Keratinocyte (primary cell): Measurements from ENCODE around the gene COL1A2.

Experiments used
- EZH2 ChIP-seq: IDR thresholded peaks from one replicate; pipeline ENCODE4 v1.6.1; 2012; ENCODE audit warnings: inconsistent platforms, mild to moderate bottlenecking, low read length, moderate library complexity
- TF ChIP-seq, protein P1 (sequence below), 3 experiments: IDR thresholded peaks in 1 of 3; conservative IDR thresholded peaks in 1 of 3; optimal IDR thresholded peaks in 1 of 3; 2 replicates in 2 of 3; 3 replicates in 1 of 3; pipeline versions ENCODE3 to v1.5.1; 2011; ENCODE audit warnings: low read length in 3 of 3, mild to moderate bottlenecking in 3 of 3, moderate library complexity in 2 of 3, control low read depth in 1 of 3, inconsistent platforms in 1 of 3; ENCODE audit not compliant: insufficient read depth in 2 of 3; ENCODE audit errors: extremely low read depth in 1 of 3

DNA sequence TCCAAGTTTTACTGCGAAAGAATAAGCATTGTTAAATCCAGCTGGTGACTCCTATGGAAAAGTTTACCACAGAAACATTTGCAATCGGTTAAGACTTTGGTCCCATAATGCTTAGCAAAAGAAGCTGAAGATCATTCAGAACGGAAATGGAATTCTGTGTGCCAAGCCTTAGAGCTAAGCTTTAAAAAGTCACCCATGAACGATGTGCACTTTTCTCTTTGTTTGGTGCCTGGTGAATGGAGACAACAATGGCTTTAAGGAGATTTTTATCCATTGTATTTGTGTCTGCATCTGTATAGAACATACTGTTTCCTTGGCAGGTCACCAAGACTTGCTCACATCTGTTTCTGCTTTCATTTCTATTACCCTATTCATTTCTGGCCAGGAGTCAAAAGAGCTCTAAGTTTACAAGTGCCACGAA is 26.3 kb upstream of the COL1A2 start:
- TF ChIP-seq, protein P1, sequence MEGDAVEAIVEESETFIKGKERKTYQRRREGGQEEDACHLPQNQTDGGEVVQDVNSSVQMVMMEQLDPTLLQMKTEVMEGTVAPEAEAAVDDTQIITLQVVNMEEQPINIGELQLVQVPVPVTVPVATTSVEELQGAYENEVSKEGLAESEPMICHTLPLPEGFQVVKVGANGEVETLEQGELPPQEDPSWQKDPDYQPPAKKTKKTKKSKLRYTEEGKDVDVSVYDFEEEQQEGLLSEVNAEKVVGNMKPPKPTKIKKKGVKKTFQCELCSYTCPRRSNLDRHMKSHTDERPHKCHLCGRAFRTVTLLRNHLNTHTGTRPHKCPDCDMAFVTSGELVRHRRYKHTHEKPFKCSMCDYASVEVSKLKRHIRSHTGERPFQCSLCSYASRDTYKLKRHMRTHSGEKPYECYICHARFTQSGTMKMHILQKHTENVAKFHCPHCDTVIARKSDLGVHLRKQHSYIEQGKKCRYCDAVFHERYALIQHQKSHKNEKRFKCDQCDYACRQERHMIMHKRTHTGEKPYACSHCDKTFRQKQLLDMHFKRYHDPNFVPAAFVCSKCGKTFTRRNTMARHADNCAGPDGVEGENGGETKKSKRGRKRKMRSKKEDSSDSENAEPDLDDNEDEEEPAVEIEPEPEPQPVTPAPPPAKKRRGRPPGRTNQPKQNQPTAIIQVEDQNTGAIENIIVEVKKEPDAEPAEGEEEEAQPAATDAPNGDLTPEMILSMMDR (optimal IDR thresholded peaks at IDR 0.05 in 1 of 3, IDR thresholded peaks at IDR 0.05 in 1 of 3, conservative IDR thresholded peaks at IDR 0.05 in 1 of 3; ENCODE audit: extremely low read depth in 1 of 3, insufficient read depth in 2 of 3, low read length in 3 of 3): no peak
- no peak for TF ChIP-seq EZH2
